IMR-90 (cell line): ENCODE data around the gene UCP2. TPM values are rescaled to one million over a fixed set of nuclear protein-coding genes. Genes with fewer than 3 reads are reported as not detected.

Source experiments
- ATAC-seq: fragments of 200-7000 bp; cut with Tn5 transposase; 2 replicates; pipeline ENCODE4 v1.9.1; 2020; ENCODE audit warnings: low read depth, mild to moderate bottlenecking, moderate library complexity
- BruUV-seq: library from RNA; stranded (reverse); fragments of 400-500 nt; replicated peaks from 2 replicates; lab custom pipeline; 2021; lab: Mats Ljungman, UMichigan
- CTCF ChIA-PET: fragments of 300-600 bp; formaldehyde crosslinking; extraction: SDS; loops from one replicate; lab custom pipeline; 2021; ENCODE audit warnings: antibody characterized with exemption; lab: Yijun Ruan, JAX
- POLR2A ChIA-PET: fragments of 300-600 bp; sonication (Branson Sonifier 250); formaldehyde crosslinking; loops from one replicate; lab custom pipeline; 2022; ENCODE audit warnings: antibody characterized with exemption; ENCODE audit not compliant: unreplicated experiment; lab: Charles Lee
- DNase-seq: peaks from one replicate; pipeline ENCODE4 v3.0.0; 2013
- H2AFZ ChIP-seq: replicated peaks from 2 replicates; pipeline ENCODE3; 2013; ENCODE audit warnings: low read length, mild to moderate bottlenecking; ENCODE audit not compliant: poor library complexity
- H2AK5ac ChIP-seq: 2 replicates; pipeline ENCODE4 v1.6.1; 2013; ENCODE audit warnings: low read depth, low read length, inconsistent platforms
- H2AK9ac ChIP-seq: replicated peaks from 2 replicates; pipeline ENCODE3; 2013; ENCODE audit warnings: mild to moderate bottlenecking, low read depth, low read length, moderate library complexity; ENCODE audit not compliant: poor library complexity
- H2BK120ac ChIP-seq: 2 replicates; pipeline ENCODE4 v1.6.1; 2013; ENCODE audit warnings: low read depth, low read length, inconsistent platforms
- H2BK15ac ChIP-seq: 3 replicates; pipeline ENCODE4 v1.6.1; 2013; ENCODE audit warnings: low read depth, low read length, inconsistent platforms
- H2BK20ac ChIP-seq: 2 replicates; pipeline ENCODE4 v1.6.1; 2013; ENCODE audit warnings: low read depth, mild to moderate bottlenecking, inconsistent platforms, low read length, moderate library complexity
- H2BK5ac ChIP-seq: 2 replicates; pipeline ENCODE4 v1.6.1; 2013; ENCODE audit warnings: mild to moderate bottlenecking, low read depth, low read length, inconsistent platforms; ENCODE audit not compliant: poor library complexity, severe bottlenecking
- H3K14ac ChIP-seq: replicated peaks from 2 replicates; pipeline ENCODE4 v1.6.1; 2013; ENCODE audit warnings: low read depth, low read length, inconsistent platforms
- H3K18ac ChIP-seq: 2 replicates; pipeline ENCODE4 v1.6.1; 2013; ENCODE audit warnings: low read depth, low read length, control low read depth
- H3K23ac ChIP-seq: 2 replicates; pipeline ENCODE4 v1.6.1; 2013; ENCODE audit warnings: low read depth, low read length, inconsistent platforms
- H3K27ac ChIP-seq: 2 replicates; pipeline ENCODE4 v1.5.1; 2013; ENCODE audit warnings: mild to moderate bottlenecking, control low read depth, low read length; ENCODE audit not compliant: insufficient read depth
- H3K27me3 ChIP-seq: 2 replicates; pipeline ENCODE4 v1.6.1; 2013; ENCODE audit warnings: low read length; ENCODE audit not compliant: control insufficient read depth, insufficient read depth
- H3K36me3 ChIP-seq: 2 replicates; pipeline ENCODE4 v1.6.1; 2013; ENCODE audit warnings: low read length, mixed read lengths; ENCODE audit not compliant: control insufficient read depth, insufficient read depth
- H3K4ac ChIP-seq: 2 replicates; pipeline ENCODE4 v1.6.1; 2013; ENCODE audit warnings: low read depth, low read length, inconsistent platforms
- H3K4me1 ChIP-seq: 2 replicates; pipeline ENCODE4 v1.6.1; 2013; ENCODE audit warnings: low read length, mixed read lengths; ENCODE audit not compliant: control insufficient read depth, insufficient read depth
- H3K4me2 ChIP-seq: 2 replicates; pipeline ENCODE4 v1.6.1; 2013; ENCODE audit warnings: low read depth, mild to moderate bottlenecking, control low read depth, low read length, moderate library complexity
- H3K4me3 ChIP-seq: 2 replicates; pipeline ENCODE4 v1.5.1; 2013; ENCODE audit warnings: low read depth, mild to moderate bottlenecking, control low read depth, low read length, moderate library complexity; ENCODE audit not compliant: insufficient read depth
- H3K56ac ChIP-seq: 2 replicates; pipeline ENCODE4 v1.6.1; 2013; ENCODE audit warnings: low read length, inconsistent platforms; ENCODE audit not compliant: insufficient read depth; ENCODE audit errors: extremely low read depth
- H3K79me1 ChIP-seq, 2 experiments: 2 replicates each; pipeline ENCODE4 v1.6.1; 2013; ENCODE audit warnings: low read length in 2 of 2, inconsistent platforms in 1 of 2, low read depth in 1 of 2
- H3K9ac ChIP-seq: 2 replicates; pipeline ENCODE4 v1.6.1; 2013; ENCODE audit warnings: low read depth, low read length, control low read depth
- H3K9me1 ChIP-seq: 2 replicates; pipeline ENCODE4 v1.6.1; 2013; ENCODE audit warnings: low read length, inconsistent platforms; ENCODE audit not compliant: insufficient read depth
- H3K9me3 ChIP-seq: 2 replicates; pipeline ENCODE4 v1.6.1; 2013; ENCODE audit warnings: low read length; ENCODE audit not compliant: control insufficient read depth, insufficient read depth
- H4K20me1 ChIP-seq: 2 replicates; pipeline ENCODE4 v1.6.1; 2013; ENCODE audit warnings: low read length, inconsistent platforms; ENCODE audit not compliant: insufficient read depth
- H4K5ac ChIP-seq: 2 replicates; pipeline ENCODE4 v1.6.1; 2013; ENCODE audit warnings: mild to moderate bottlenecking, low read depth, low read length, control low read depth
- H4K8ac ChIP-seq, 2 experiments: 2 replicates each; pipeline ENCODE4 v1.6.1; 2013; ENCODE audit warnings: low read depth in 2 of 2, low read length in 2 of 2, control low read depth in 1 of 2, inconsistent platforms in 1 of 2
- H4K91ac ChIP-seq: 2 replicates; pipeline ENCODE4 v1.6.1; 2013; ENCODE audit warnings: low read depth, low read length, inconsistent platforms; ENCODE audit not compliant: insufficient read depth
- BHLHE40 ChIP-seq: fragments of 150-350 bp; IDR thresholded peaks from 2 replicates; pipeline ENCODE4 v1.6.1; 2016; ENCODE audit warnings: mild to moderate bottlenecking, low read depth, low read length
- CEBPB ChIP-seq: IDR thresholded peaks from 2 replicates; pipeline ENCODE4 v1.6.1; 2012; ENCODE audit warnings: low read depth, low read length, improper control_type of control experiment
- CHD1 ChIP-seq: IDR thresholded peaks from 2 replicates; pipeline ENCODE4 v1.6.1; 2012; ENCODE audit warnings: low read depth, low read length, improper control_type of control experiment
- MAFK ChIP-seq: IDR thresholded peaks from 2 replicates; pipeline ENCODE4 v1.6.1; 2012; ENCODE audit warnings: low read depth, low read length, improper control_type of control experiment
- SMC3 ChIP-seq: fragments of 150-350 bp; IDR thresholded peaks from 2 replicates; pipeline ENCODE4 v1.6.1; 2016; ENCODE audit warnings: low read depth, mild to moderate bottlenecking, antibody characterized with exemption, low read length, moderate library complexity
- WGBS, 2 experiments: methylation state at CpG; one replicate each; pipeline versions ENCODE4 v1.1.5 to v1.1.7; 2013; ENCODE audit warnings: missing lambda C conversion rate in 2 of 2; ENCODE audit not compliant: insufficient read length in 1 of 2; ENCODE audit errors: extremely low coverage in 2 of 2; 5-methylcytosine and 5-hydroxymethylcytosine counted together
- dilution Hi-C: fragments of 300-500 bp; cut with HindIII; formaldehyde crosslinking; loops from one replicate; pipeline ENCODE4 v1.14.3; 2018; ENCODE audit warnings: low sequenced_read_pairs; ENCODE audit not compliant: unreplicated experiment
- in situ Hi-C: fragments of 300-500 bp; cut with MboI; formaldehyde crosslinking; loops from 3 replicates; pipeline ENCODE4 v1.14.3; 2019; ENCODE audit warnings: low sequenced_read_pairs, inconsistent platforms, mixed read lengths
- intact Hi-C: fragments of 100-400 bp; cut with micrococcal nuclease; formaldehyde crosslinking; loops from 2 replicates; pipeline ENCODE4 v1.10.0; 2022
- polyA plus RNA-seq, 3 experiments: library from polyadenylated mRNA; depleted of rRNA; stranded (reverse); fragments of >200 nt; gene quantifications; 2 replicates each; pipeline ENCODE4 v1.2.3, GENCODE V29; 2012; ENCODE audit warnings: low replicate concordance in 1 of 3
- total RNA-seq: library from RNA; depleted of rRNA; stranded (reverse); fragments of >200 nt; gene quantifications from 2 replicates; pipeline ENCODE4 v1.2.3, GENCODE V29; 2012
- TF ChIP-seq, protein P1 (sequence below): fragments of 150-350 bp; IDR thresholded peaks from 2 replicates; pipeline ENCODE4 v1.6.1; 2016; ENCODE audit warnings: low read depth, mild to moderate bottlenecking, low read length, moderate library complexity, borderline replicate concordance

The UCP2 gene
- total and polyA plus RNA-seq, 2 of the 4 experiments (the other 2 are of a cell fraction): 2.0 to 11.9 TPM

DNA sequence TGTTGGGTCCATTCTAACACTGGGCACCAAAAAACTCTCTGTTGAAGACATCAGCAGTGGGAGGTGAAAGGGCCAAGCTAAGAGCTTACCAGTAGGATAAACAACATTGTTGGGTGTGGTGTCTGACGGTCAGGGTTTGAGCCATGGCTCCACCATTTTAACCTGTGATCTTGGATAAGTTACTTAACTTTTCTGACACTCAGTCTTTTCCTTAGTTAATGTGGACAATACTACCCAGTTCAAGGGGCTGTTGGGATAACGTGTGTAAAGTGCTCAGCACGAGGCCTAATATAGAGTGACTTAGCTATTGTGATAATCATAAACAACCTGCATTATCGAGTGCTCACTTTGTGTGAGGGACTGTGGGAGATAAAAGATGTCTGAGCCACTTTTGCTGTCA lies 20.2 kb upstream of the UCP2 start:
- Histone ChIP-seq H2BK120ac (no peak overlapping the region), H3K4me3 (no peak overlapping the region), H2AK9ac (no peak overlapping the region), H3K18ac (no peak overlapping the region), H3K9ac (no peak overlapping the region), H4K91ac (no peak overlapping the region), H4K5ac (no peak overlapping the region), H4K8ac (no peak overlapping the region), H2BK15ac (no peak overlapping the region), H3K27ac (no peak overlapping the region), H3K9me3 (no peaks in the 10 kb centered on the region), H2AFZ (no peak overlapping the region), H3K4ac (no peak overlapping the region), H3K4me2 (no peak overlapping the region), H3K23ac (no peak overlapping the region), H3K56ac (no peak overlapping the region), H3K27me3 (no peaks in the 10 kb centered on the region), H3K9me1 (0 out of 2 replicates have a peak, but pooled peaks cover 4% of the 10 kb centered on the region), H3K36me3 (peaks cover 3% of the 10 kb centered on the region), H3K14ac (no peak overlapping the region), H3K79me1 (no peaks in the 10 kb centered on the region), H2AK5ac (no peak overlapping the region), H3K4me1 (no peaks in the 10 kb centered on the region), H2BK5ac (no peak overlapping the region), H4K20me1 (no peaks in the 10 kb centered on the region), H2BK20ac (no peak overlapping the region)
- intact Hi-C loops (no loop called here), in situ Hi-C loops (no loop called here), dilution Hi-C loops (no loop called here)
- TF ChIP-seq CHD1: no peak
- no peak for TF ChIP-seq BHLHE40
- TF ChIP-seq CEBPB: no peak
- no peak for TF ChIP-seq MAFK
- TF ChIP-seq, protein P1, sequence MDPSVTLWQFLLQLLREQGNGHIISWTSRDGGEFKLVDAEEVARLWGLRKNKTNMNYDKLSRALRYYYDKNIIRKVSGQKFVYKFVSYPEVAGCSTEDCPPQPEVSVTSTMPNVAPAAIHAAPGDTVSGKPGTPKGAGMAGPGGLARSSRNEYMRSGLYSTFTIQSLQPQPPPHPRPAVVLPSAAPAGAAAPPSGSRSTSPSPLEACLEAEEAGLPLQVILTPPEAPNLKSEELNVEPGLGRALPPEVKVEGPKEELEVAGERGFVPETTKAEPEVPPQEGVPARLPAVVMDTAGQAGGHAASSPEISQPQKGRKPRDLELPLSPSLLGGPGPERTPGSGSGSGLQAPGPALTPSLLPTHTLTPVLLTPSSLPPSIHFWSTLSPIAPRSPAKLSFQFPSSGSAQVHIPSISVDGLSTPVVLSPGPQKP: no peak
- TF ChIP-seq SMC3: no peak
- CTCF ChIA-PET: no interaction called here
- no peak for DNase-seq
- POLR2A ChIA-PET: no interaction called here
- BruUV-seq: no TSS peak
- no peak for ATAC-seq
- WGBS, 2 experiments: no CpG with 5 or more reads among the region's 4 CpGs
